LHCN-M2 (cell line): ENCODE results near the gene KDSR. TPM values are rescaled to one million over a fixed set of nuclear protein-coding genes. Genes with fewer than 3 reads are reported as not detected.

ENCODE experiments used
- DNase-seq: peaks from one replicate; pipeline ENCODE4 v3.0.0-alpha.2; 2012; ENCODE audit warnings: low read depth
- total RNA-seq: library from RNA; depleted of rRNA; stranded (reverse); fragments of >200 nt; gene quantifications from 2 replicates; pipeline ENCODE4 v1.2.3, GENCODE V29; 2014

KDSR gene
- total RNA-seq, 1 experiment from 2014 or later: 37.6 TPM

DNA sequence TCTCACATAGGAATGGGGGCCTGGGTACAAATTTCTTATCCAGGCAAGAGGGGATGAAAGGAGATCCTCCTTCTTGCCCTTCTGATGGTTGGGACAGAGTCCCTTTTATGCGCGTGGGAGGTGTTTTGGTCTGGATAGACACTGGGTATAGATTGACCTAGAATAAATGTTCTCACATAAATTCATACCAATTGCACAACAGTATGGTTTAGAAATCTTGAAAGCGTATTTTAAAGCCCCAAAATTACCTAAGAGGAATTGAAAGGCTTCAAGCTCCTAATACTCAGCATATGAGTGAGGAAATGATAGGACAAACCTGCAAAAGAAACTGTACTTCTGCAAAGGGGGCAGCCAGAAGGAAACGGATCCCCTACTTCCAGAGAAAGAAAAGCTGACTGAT, 44.8 kb downstream of the KDSR start:
- no peak for DNase-seq

DNA sequence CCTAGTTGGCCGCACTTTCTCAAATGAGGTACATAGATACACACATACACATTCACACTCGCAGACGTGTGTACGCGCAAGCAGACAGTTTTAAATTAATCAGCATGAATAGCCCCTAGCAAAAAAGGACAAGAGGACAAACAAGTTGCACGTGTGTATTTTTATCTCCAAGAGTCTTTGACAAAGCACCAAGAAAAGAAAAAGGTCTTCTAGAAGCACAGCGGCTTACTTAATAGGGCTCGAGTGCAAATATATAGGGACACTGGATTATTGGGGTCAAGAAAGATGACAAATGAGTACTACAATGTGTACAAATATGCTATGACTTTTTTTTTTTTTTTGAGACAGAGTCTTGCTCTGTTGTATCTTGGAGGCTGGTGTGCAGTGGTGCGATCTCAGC, 45.7 kb downstream of the KDSR start:
- no peak for DNase-seq

DNA sequence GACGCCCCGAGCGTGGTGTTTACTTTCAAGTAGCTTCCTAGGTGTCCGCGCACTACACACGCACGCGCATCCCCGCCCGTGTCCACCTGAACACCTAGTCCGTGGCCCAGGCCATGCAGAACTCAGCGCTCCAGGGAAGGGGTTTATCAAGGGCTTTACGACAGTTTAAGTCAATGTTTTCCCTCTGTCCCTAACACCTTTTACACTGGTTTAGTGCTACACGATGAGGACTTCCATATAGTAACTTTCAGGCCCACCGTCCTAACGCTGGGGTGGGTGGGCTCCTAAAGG, 46.1 kb downstream of the KDSR start:
- no peak for DNase-seq

DNA sequence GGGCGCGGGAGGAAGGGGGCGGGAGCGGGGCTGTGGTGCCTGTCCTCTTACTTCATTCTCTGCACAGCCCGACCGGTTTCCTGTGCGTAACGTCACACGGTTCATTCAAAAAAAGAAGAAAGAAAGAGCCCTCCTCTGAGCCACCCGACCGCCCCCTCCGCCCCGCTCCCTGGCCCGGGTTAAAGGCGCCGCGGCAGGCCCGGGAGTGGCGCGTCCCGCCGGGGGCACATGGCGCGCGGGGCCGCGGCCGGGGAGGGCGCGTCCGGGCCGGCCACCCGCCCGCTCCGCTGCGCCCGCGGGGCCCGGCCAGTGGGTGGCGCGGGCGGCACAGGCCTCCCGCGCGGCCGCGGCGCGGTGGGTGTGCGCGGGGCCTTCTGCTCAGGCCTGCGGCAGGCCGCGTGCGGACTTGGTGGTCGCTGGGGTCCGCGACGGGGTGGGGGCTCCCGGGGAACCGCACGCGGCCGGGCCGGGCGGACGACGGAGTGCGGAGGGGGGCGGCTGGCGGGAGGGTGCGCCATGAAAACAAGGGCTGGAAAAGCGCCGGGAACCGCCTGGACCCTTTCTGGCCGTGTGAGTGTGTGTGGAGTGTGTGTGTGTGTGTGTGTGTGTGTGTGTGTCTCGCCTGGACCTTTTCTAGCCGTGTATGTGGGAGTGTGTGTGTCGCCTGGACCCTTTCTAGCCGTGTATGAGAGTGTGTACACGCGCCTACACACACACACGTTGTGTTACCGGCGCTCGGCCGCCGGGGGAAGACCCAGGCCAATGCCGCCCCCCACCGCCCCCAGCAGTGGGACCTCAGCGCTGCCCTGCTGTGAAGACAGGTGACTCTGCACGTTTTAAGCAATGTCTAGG, 46.7 kb downstream of the KDSR start:
- DNase-seq: peak; percentile 78

DNA sequence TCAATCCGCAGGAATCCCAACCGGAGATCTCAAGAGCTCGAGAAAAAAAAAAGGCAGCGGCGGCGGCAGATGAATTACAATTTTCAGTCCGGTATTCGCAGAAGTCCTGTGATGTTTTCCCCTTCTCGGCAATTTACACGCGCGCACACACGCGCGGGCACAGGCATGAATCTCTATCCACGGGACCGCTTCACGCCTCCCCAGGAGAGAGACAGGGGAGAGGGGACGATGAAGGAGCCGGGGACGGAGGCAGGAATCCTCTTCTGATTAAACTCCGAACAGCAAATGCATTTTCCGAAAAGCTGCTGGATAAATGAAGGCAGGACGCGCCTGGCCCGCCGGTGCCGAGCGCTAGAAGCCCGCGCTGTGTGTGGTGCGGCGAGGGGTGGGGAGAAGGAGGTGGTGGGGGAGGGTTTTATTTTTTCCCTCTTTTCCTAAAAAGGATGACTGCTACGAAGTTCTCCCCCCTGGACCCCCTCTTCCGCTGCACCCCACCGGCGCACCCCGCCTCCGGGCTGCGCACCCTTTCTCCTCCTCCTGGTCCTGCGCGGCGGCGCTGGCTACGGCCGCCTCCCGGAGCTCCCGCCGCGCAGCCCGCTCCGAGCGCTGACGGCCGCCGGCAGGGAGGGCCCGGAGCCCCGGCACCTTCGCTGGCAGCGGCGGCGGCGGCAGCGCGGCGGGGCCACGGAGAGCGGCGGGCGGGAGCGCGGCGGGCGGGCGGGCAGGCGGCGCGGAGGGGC, 47.5 kb downstream of the KDSR start, which contains the start of gene BCL2:
BCL2 (minus strand) TSS at position 387 of the 740 bp plus-strand sequence.
- DNase-seq: peak; percentile 34

DNA sequence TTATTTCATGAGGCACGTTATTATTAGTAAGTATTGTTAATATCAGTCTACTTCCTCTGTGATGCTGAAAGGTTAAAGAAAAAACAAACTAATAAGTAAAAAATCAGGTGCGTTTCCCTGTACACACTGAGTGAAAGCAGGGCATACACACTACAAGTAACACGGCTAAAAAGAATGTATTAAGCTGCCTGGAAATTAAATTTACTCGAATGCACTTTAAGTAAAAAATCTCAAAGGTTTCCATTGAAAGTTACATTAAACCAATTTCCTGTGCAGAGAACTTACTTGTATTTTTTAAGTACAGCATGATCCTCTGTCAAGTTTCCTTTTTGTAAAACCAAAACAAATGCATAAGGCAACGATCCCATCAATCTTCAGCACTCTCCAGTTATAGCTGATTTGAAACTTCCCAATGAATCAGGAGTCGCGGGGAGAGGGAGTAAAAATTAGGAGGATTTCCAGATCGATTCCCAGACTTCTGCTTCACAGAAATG, 48.1 kb downstream of the KDSR start:
- DNase-seq: no peak

DNA sequence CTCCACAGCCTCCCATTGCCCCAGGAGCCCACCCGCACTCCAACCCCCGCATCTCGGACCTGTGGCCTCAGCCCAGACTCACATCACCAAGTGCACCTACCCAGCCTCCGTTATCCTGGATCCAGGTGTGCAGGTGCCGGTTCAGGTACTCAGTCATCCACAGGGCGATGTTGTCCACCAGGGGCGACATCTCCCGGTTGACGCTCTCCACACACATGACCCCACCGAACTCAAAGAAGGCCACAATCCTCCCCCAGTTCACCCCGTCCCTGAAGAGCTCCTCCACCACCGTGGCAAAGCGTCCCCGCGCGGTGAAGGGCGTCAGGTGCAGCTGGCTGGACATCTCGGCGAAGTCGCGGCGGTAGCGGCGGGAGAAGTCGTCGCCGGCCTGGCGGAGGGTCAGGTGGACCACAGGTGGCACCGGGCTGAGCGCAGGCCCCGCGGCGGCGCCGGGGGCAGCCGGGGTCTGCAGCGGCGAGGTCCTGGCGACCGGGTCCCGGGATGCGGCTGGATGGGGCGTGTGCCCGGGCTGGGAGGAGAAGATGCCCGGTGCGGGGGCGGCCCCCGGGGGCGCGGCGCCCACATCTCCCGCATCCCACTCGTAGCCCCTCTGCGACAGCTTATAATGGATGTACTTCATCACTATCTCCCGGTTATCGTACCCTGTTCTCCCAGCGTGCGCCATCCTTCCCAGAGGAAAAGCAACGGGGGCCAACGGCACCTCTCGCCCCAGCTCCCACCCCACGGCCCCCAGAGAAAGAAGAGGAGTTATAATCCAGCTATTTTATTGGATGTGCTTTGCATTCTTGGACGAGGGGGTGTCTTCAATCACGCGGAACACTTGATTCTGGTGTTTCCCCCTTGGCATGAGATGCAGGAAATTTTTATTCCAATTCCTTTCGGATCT, 48.8 kb downstream of the KDSR start:
- DNase-seq: peak; percentile 22

DNA sequence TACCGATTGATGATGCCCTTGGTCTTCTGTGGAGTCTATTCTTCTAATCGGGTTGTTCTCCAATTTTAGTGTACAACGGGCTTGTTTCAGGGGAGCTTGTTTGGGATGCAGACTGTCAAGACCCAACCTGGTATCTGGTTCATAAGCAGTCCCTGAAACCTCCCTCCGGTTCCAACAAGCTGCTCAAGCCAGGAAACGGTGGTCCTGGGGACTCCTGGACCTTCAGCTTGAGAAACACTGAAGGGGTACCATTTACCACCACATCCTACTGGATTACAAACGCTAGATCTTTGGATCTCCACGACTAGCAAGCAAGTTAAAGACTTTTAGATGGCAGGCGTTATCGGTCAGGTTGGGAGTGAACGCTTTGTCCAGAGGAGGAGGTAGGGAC, 49.5 kb downstream of the KDSR start:
- no peak for DNase-seq

DNA sequence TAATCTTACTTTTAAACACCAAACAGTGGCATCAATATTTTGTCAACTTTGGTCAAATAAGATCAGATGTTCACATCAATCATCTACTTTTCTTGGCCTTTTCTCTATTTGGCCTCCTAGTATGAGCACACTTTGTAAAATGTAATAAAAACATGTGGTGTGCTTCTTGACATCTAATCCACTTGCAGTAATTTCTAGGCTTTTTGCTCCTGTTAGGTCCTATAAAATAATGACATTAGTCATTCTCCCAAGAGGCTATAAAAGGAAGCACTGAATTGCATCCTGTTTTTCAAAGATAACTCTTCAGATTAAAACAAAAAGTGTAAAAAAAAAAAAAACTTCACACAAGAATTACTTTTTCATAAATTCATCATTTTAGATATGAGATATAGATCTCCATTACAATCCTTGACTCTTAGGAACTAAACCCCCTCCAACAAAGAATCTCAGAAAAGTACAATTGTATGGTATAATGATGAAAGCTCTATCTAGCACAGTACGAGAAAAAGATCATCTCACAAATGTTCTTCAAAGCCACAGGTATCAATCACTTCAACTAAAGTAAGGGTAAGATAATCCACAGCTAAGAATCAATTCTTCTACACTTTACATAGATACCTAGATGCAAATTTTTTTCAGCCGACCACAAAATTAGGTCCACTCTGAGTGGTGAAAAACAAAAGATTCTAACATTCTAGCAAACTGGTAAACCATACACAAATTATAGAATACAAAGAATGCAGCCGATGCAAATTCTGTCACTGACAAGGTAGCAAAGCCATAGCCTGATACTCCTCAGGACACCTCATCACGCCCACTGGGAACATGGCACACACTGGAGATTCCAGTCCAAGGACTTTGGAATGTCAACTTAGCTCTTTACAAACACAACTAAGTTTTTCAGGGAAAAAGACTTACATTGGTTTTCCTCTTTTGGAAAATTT, 50.1 kb downstream of the KDSR start:
- DNase-seq: peak; percentile 57

DNA sequence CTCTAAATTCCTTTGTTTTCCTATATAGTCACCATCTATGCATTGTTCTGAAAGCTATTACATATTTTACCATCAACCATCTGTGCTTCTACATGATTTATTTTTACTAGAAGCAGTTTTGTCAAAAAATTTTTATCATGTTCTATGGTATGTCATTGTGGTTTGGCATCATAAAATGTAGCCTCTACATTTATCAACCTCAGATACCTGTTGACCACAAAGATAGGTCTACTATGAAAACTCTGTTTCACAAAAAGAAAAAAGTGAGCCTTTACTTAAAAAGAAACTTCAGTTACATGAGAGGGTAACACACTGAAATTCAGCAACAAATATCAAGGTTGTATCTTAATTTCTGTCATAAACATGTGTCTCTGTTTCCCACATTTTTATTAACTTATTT, 51.1 kb downstream of the KDSR start:
- DNase-seq: no peak

DNA sequence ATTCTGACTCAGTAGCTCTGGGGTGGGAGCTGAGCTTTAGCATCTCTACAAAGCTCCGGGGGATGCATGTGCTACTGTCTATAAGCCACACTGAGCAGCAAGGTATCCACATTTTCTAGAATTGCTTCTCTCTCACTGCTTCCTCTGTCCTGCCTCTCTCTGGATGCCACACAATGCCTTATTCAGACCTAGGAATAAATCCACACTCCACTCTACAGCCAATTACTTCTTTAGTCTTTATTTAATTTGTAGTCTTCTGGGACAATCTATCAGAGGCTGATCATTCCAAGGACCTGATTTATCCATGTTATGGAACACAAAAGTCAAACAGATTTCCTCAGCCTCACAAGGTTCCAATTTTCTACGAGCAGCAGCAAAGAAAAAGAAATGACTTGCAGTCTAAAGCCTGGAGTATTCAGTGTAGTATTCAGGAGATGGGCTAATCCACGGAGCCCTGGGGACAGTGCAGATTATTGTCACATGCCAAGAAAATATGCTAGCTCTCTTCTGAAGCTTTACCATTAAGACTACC, 51.8 kb downstream of the KDSR start:
- DNase-seq: no peak

DNA sequence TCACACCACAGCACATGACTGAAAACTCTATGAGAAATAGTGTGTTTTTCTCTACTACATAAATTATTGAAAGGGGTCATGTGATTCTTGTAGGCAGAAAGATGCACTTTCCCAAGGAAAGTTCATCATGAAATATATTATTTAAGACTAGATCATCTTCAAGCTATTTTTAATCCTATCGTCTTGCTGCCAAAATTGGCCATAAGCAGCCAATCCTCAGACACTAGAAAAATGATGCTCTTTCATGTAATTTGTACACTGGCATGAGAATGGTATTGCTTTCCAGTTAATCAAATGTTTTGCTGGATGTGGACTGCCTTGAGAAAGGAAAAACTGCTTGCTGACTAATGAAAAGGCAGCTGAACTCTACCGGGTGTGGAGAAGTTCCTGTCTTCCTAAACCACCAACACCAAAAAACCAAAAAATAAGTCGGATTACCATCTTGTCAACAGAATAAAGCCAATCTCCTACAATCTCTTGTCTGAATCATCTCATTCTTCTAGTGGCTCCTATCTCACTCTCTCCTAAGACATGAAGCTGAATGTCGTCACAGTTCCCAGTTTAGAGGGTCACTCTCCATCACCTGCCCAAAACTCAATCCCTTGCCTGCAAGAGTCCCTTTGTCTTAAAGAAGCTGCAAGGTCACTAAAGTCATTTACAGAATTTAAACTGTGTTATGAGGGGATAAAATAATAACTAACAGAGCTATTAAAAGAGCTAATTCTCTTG, 52.8 kb downstream of the KDSR start:
- DNase-seq: no peak

DNA sequence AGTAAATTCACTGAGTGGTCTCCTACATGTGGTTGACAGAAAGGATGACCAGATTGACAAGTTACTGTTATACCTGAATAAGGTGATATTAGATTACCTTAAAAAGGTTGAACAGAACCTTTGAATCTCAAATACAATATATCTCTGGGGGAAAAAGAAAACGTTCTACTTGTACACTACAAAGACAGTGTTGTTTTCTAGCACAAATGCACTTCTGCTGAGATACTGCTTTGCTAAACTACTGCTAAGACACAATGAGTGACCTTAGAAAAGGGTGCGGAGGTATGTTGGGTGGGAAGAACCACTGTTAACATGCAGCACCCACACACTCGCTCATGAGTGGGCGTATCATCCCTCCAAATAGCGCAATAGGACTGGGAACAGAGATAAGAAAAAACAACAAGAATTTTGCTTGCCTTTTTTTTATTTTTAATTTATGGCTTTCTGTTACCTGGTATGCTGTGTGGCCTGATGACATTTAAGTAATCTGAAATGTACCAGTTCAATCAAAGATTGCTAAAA, 53.5 kb downstream of the KDSR start:
- no peak for DNase-seq

DNA sequence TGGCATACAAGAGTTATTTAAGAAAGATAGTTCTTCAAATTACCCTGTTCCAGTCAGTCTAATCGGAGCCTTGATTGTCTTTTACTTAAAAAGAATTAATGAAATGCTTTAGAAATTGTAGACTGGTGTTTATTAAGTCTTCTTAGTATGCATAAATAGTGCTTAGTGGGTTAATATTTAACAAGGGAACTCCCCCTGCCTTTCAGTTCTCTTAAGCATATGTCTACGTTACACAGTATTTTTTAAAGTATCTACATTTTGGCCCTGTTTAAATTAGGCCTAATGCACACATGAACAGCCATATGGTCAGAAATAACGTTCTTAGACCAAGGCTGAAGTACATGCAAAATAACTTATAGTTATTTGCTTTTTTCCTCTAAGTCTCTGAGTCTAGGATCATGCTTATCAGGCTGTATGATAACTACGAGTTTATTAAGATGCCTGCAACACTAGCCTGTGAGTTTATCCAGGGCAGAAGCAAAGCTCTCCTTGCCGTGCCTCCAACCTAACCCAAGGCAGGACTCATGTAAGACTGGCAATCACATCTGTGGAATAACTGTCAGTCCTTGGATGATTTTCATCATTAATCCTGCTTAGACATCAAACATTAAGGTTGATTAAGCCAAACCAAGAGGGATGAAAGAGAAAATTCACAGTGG, 54.1 kb downstream of the KDSR start:
- no peak for DNase-seq

DNA sequence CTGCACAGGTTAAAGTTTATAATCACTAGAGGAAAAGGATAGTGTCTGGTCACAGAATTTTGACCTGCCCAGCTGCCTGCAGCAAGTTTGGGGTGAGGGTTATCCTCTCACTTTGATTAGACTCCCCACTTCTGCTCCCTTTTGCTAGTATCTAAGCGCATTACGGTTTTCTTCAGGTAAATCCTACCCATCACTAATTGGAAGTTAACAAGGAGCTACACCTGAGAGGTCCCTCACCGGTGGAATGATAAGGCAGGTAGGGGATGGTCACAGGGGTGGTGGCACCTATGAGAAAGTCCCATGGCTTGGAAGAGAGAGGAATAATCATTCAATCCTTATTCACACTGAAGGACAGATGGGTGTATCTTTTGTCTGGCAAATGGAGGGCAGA, 55.0 kb downstream of the KDSR start:
- no peak for DNase-seq

DNA sequence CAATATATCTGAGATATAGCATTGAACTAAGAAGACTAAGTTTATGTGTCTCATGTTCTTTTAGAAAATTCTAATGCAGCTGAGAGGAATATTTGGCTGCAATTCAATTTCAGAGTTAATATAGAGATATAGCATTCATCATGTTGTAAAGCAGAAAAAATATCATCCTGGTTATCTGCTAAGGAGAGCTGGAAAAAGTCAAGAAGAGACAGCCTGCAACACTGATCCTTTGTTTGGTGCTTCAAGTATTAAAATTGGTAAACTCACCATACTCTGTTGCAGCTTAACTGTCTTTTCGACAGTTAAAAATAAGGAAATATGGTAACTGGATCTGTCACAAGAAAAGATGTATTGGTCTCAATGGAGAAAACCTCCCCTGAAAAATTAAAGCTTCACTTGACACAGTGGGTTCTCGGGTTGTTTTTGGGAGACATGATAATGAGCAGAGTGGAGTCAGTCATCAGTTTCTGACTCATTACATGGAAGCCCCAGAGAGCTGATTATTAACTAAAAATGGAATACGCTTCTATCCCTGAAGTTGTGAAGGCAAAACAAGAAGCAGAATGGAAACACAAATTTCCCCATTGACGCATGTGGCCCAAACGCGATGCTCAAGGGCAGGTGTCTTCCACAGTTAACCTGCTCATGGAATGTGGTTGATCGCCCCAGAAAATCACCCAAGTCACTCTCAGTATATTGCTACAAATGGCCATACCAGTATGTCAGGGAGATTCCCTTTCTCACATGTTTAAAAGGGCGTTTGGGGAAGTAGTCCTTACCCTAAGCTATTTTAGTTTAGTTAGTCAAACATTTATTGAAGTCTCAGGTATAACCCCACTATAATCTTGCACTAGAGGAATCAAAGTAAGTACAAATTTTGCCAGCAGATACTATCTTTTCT, 55.6 kb downstream of the KDSR start:
- no peak for DNase-seq

DNA sequence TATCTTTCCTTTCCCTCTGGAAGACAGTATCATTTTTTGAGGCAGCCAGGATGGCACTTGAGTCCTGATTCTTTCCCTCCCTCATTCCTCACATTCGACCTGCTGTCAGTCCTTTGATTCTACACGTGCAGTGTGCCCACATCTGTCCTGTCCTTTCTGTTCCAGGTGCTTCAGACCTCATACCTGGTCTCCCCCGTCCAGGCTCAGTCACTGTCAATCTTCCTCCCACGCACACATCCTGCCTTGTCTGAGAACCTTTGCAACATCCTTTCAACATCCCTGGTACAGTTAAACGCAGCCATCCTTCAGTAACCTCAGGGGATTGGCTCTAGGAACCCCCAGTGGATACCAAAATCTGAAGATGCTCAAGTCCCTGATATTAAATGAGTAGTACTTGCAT, 57.6 kb downstream of the KDSR start:
- no peak for DNase-seq
